Neural crest cell (in vitro differentiated cells): ENCODE measurements around the gene INMT. TPM values are rescaled to one million over a fixed set of nuclear protein-coding genes. Genes with fewer than 3 reads are reported as not detected.

Experiments used
- DNase-seq: peaks from one replicate; pipeline ENCODE4 v3.0.0; 2021; ENCODE audit warnings: low read depth, mixed read lengths, low spot score
- H3K27ac Mint-ChIP-seq: one replicate; pipeline ENCODE4 v1.8.0; 2021; ENCODE audit warnings: mild to moderate bottlenecking, mixed read lengths; ENCODE audit not compliant: unreplicated experiment
- H3K27me3 Mint-ChIP-seq: 2 replicates; pipeline ENCODE4 v1.8.0; 2021; ENCODE audit warnings: low read depth, mild to moderate bottlenecking, mixed read lengths
- H3K36me3 Mint-ChIP-seq: 2 replicates; pipeline ENCODE4 v1.8.0; 2021; ENCODE audit warnings: low read depth, mild to moderate bottlenecking, mixed read lengths
- H3K4me1 Mint-ChIP-seq: 2 replicates; pipeline ENCODE4 v1.8.0; 2021; ENCODE audit warnings: mixed read lengths
- H3K4me3 Mint-ChIP-seq: one replicate; pipeline ENCODE4 v1.8.0; 2021; ENCODE audit warnings: mild to moderate bottlenecking, mixed read lengths
- H3K9me3 Mint-ChIP-seq: 2 replicates; pipeline ENCODE4 v1.8.0; 2021; ENCODE audit warnings: mixed read lengths
- CTCF ChIP-seq: fragments of 200-600 bp; sonication (generic); conservative IDR thresholded peaks from 2 replicates; pipeline ENCODE4 v1.5.0; 2021; ENCODE audit warnings: antibody characterized with exemption, mild to moderate bottlenecking
- total RNA-seq: library from RNA; stranded (reverse); gene quantifications from 2 replicates; pipeline ENCODE4 v1.2.1, GENCODE V29; 2021

Gene INMT
- total RNA-seq, 1 donor from 2014 or later: 0.77 TPM

- Mint-ChIP-seq H3K4me1 (no peaks in the 10 kb centered on the region), H3K4me3 (no peak overlapping the region), H3K27me3 (peaks cover 2% of the 10 kb centered on the region), H3K27ac (no peak overlapping the region), H3K36me3 (no peaks in the 10 kb centered on the region), H3K9me3 (no peaks in the 10 kb centered on the region)
- no peak for TF ChIP-seq CTCF
- no peak for DNase-seq
These were observed 20.4 kb upstream of the INMT start for GRCh38 chr7:30731581-30731980.

- TF ChIP-seq CTCF: no peak
- Mint-ChIP-seq H3K27me3 (peaks cover 6% of the 10 kb centered on the region), H3K9me3 (no peaks in the 10 kb centered on the region), H3K4me3 (no peak overlapping the region), H3K27ac (peak overlapping the region; percentile 62), H3K36me3 (no peaks in the 10 kb centered on the region), H3K4me1 (no peaks in the 10 kb centered on the region)
- DNase-seq: no peak
These were observed 19.3 kb upstream of the INMT start for GRCh38 chr7:30732606-30733005.

GRCh38 chr7:30733216-30733615, 18.7 kb upstream of the INMT start:
- Mint-ChIP-seq H3K27me3 (peaks cover 8% of the 10 kb centered on the region), H3K9me3 (no peaks in the 10 kb centered on the region), H3K36me3 (no peaks in the 10 kb centered on the region), H3K4me1 (no peaks in the 10 kb centered on the region), H3K4me3 (no peak overlapping the region), H3K27ac (no peak overlapping the region)
- DNase-seq: no peak
- no peak for TF ChIP-seq CTCF

GRCh38 chr7:30733691-30734090, 18.2 kb upstream of the INMT start:
- Mint-ChIP-seq H3K4me1 (no peaks in the 10 kb centered on the region), H3K4me3 (no peak overlapping the region), H3K27me3 (peaks cover 11% of the 10 kb centered on the region), H3K9me3 (no peaks in the 10 kb centered on the region), H3K27ac (no peak overlapping the region), H3K36me3 (no peaks in the 10 kb centered on the region)
- TF ChIP-seq CTCF: no peak
- no peak for DNase-seq

GRCh38 chr7:30734497-30734896, 17.4 kb upstream of the INMT start:
- H3K9me3 Mint-ChIP-seq: no peaks in the 10 kb centered on the region
- H3K27ac Mint-ChIP-seq: no peak overlapping the region
- no peak overlapping the region for H3K4me3 Mint-ChIP-seq
- no peak for TF ChIP-seq CTCF
- H3K36me3 Mint-ChIP-seq: no peaks in the 10 kb centered on the region
- peaks cover 10% of the 10 kb centered on the region for H3K27me3 Mint-ChIP-seq
- no peak for DNase-seq
- H3K4me1 Mint-ChIP-seq: no peaks in the 10 kb centered on the region

- H3K4me1 Mint-ChIP-seq: no peaks in the 10 kb centered on the region
- H3K36me3 Mint-ChIP-seq: no peaks in the 10 kb centered on the region
- H3K9me3 Mint-ChIP-seq: no peaks in the 10 kb centered on the region
- H3K4me3 Mint-ChIP-seq: no peak overlapping the region
- peaks cover 10% of the 10 kb centered on the region for H3K27me3 Mint-ChIP-seq
- no peak for TF ChIP-seq CTCF
- no peak overlapping the region for H3K27ac Mint-ChIP-seq
- DNase-seq: no peak
These were observed 16.3 kb upstream of the INMT start for GRCh38 chr7:30735631-30736030.
